SK-N-SH (cell line): ENCODE results near the gene PRXL2B. TPM values are rescaled to one million over a fixed set of nuclear protein-coding genes. Genes with fewer than 3 reads are reported as not detected.

Source experiments
- CTCF ChIA-PET: fragments of 300-600, 350-600 bp; formaldehyde crosslinking; extraction: SDS; loops from one replicate; lab custom pipeline; 2021; lab: Yijun Ruan, JAX
- POLR2A ChIA-PET: fragments of 350-600 bp; sonication (Branson Sonifier 250); formaldehyde crosslinking; extraction: SDS; loops from one replicate; lab custom pipeline; 2020; ENCODE audit warnings: antibody characterized with exemption, inconsistent platforms; lab: Yijun Ruan, JAX
- DNase-seq: peaks from one replicate; pipeline ENCODE4 v3.0.0; 2012
- H2AFZ ChIP-seq: fragments of 200-600 bp; sonication (generic); 2 replicates; pipeline ENCODE4 v1.8.1; 2016; ENCODE audit warnings: antibody characterized with exemption, mild to moderate bottlenecking, low read depth
- H3F3A ChIP-seq: fragments of 200-600 bp; sonication (generic); replicated peaks from 2 replicates; pipeline ENCODE3; 2016; ENCODE audit warnings: antibody characterized with exemption, mild to moderate bottlenecking; ENCODE audit not compliant: insufficient read depth
- H3K27ac ChIP-seq, 2 experiments: fragments of 200-500 bp in 1 of 2; fragments of 200-600 bp in 1 of 2; sonication (Bioruptor generic) in 1 of 2; sonication (generic), shearing (Covaris generic) in 1 of 2; 2 replicates each; pipeline versions ENCODE4 v1.5.1 to v1.6.1; 2014 to 2016; ENCODE audit warnings: low read depth in 2 of 2, inconsistent platforms in 1 of 2, low read length in 1 of 2, mild to moderate bottlenecking in 1 of 2, mixed read lengths in 1 of 2
- H3K27me3 ChIP-seq: fragments of 200-600 bp; sonication (generic), shearing (Covaris generic); 2 replicates; pipeline ENCODE4 v1.6.1; 2016; ENCODE audit warnings: mixed run types; ENCODE audit not compliant: insufficient read depth
- H3K36me3 ChIP-seq, 2 experiments: fragments of 200-500 bp in 1 of 2; fragments of 200-600 bp in 1 of 2; sonication (Bioruptor generic) in 1 of 2; sonication (generic) in 1 of 2; replicated peaks in 1 of 2; 2 replicates each; pipeline versions ENCODE3 to v1.5.1; 2014 to 2016; ENCODE audit warnings: low read length in 1 of 2, mild to moderate bottlenecking in 1 of 2; ENCODE audit not compliant: insufficient read depth in 2 of 2, control insufficient read depth in 1 of 2
- H3K4me1 ChIP-seq, 2 experiments: fragments of 200-500 bp in 1 of 2; fragments of 200-600 bp in 1 of 2; sonication (Bioruptor generic) in 1 of 2; sonication (generic), shearing (Covaris generic) in 1 of 2; 2 replicates each; pipeline versions ENCODE4 v1.5.1 to v1.6.1; 2014 to 2016; ENCODE audit warnings: low read depth in 1 of 2, low read length in 1 of 2, mixed run types in 1 of 2; ENCODE audit not compliant: insufficient read depth in 2 of 2, control insufficient read depth in 1 of 2
- H3K4me2 ChIP-seq: fragments of 200-600 bp; sonication (generic), shearing (Covaris generic); 2 replicates; pipeline ENCODE4 v1.6.1; 2017; ENCODE audit warnings: mixed run types
- H3K4me3 ChIP-seq, 2 experiments: fragments of 200-500 bp in 1 of 2; fragments of 200-600 bp in 1 of 2; sonication (Bioruptor generic) in 1 of 2; sonication (generic), shearing (Covaris generic) in 1 of 2; 2 replicates each; pipeline versions ENCODE4 v1.5.1 to v1.8.1; 2014 to 2016; ENCODE audit warnings: low read depth in 2 of 2, inconsistent platforms in 1 of 2, low read length in 1 of 2, mild to moderate bottlenecking in 1 of 2, mixed read lengths in 1 of 2, moderate library complexity in 1 of 2
- H3K79me2 ChIP-seq: fragments of 200-600 bp; sonication (generic); 2 replicates; pipeline ENCODE4 v1.8.1; 2017; ENCODE audit warnings: mild to moderate bottlenecking; ENCODE audit not compliant: insufficient read depth
- H3K9ac ChIP-seq: fragments of 200-600 bp; sonication (generic); 2 replicates; pipeline ENCODE4 v1.6.1; 2017; ENCODE audit warnings: mixed run types
- H3K9me2 ChIP-seq: fragments of 200-600 bp; sonication (generic); 2 replicates; pipeline ENCODE4 v1.6.1; 2017; ENCODE audit warnings: mixed run types
- H3K9me3 ChIP-seq: fragments of 200-600 bp; sonication (generic); 2 replicates; pipeline ENCODE4 v1.6.1; 2017; ENCODE audit warnings: mixed run types, mild to moderate bottlenecking, moderate library complexity
- H4K20me1 ChIP-seq: fragments of 200-600 bp; sonication (generic); 2 replicates; pipeline ENCODE4 v1.6.1; 2017; ENCODE audit warnings: mild to moderate bottlenecking, mixed run types; ENCODE audit not compliant: insufficient read depth
- CHD2 ChIP-seq: fragments of 150-350 bp; IDR thresholded peaks from 2 replicates; pipeline ENCODE4 v1.6.1; 2018; ENCODE audit warnings: low read length; ENCODE audit not compliant: partially characterized antibody
- EP300 ChIP-seq, 2 experiments: IDR thresholded peaks; 2 replicates each; pipeline versions ENCODE4 v1.4.0 to v1.6.1; 2012; ENCODE audit warnings: borderline replicate concordance in 1 of 2, low read depth in 1 of 2, low read length in 1 of 2
- EZH2phosphoT487 ChIP-seq: fragments of 200-600 bp; sonication (generic); IDR thresholded peaks from 2 replicates; pipeline ENCODE4 v1.6.1; 2017; ENCODE audit warnings: low read depth, mixed run types, mild to moderate bottlenecking, antibody characterized with exemption, moderate library complexity, borderline replicate concordance
- FOSL2 ChIP-seq: IDR thresholded peaks from 2 replicates; pipeline ENCODE4 v1.4.0; 2012; ENCODE audit warnings: low read depth, mild to moderate bottlenecking, moderate library complexity, borderline replicate concordance
- FOXJ3 ChIP-seq: sonication (generic); formaldehyde crosslinking; IDR thresholded peaks from 2 replicates; pipeline ENCODE4 v1.5.1; 2020; ENCODE audit warnings: mild to moderate bottlenecking, missing genetic modification reagents
- GABPA ChIP-seq: IDR thresholded peaks from 2 replicates; pipeline ENCODE4 v1.4.0; 2012; ENCODE audit warnings: low read depth, mild to moderate bottlenecking
- GATA2 ChIP-seq: sonication (generic); formaldehyde crosslinking; IDR thresholded peaks from 2 replicates; pipeline ENCODE4 v1.5.0; 2020; ENCODE audit warnings: mild to moderate bottlenecking, missing genetic modification reagents
- JUND ChIP-seq: IDR thresholded peaks from 2 replicates; pipeline ENCODE4 v1.4.0; 2012
- MEF2A ChIP-seq: IDR thresholded peaks from 2 replicates; pipeline ENCODE4 v1.4.0; 2012; ENCODE audit warnings: low read depth, borderline replicate concordance
- NFIC ChIP-seq: IDR thresholded peaks from 2 replicates; pipeline ENCODE4 v1.4.0; 2012; ENCODE audit warnings: borderline replicate concordance
- POLR2AphosphoS5 ChIP-seq: IDR thresholded peaks from 2 replicates; pipeline ENCODE4 v1.6.1; 2012; ENCODE audit warnings: low read depth, low read length
- RAD21 ChIP-seq: IDR thresholded peaks from 2 replicates; pipeline ENCODE4 v1.6.1; 2012; ENCODE audit warnings: mild to moderate bottlenecking, low read length
- RFX5 ChIP-seq: IDR thresholded peaks from 2 replicates; pipeline ENCODE4 v1.6.1; 2012; ENCODE audit warnings: mild to moderate bottlenecking, improper control_type of control experiment, low read length
- RXRA ChIP-seq: IDR thresholded peaks from 2 replicates; pipeline ENCODE4 v1.4.0; 2012; ENCODE audit warnings: low read depth, mild to moderate bottlenecking, borderline replicate concordance
- SIN3A ChIP-seq: IDR thresholded peaks from 2 replicates; pipeline ENCODE4 v1.6.1; 2012; ENCODE audit warnings: low read depth, mild to moderate bottlenecking, low read length, moderate library complexity, borderline replicate concordance
- SMC3 ChIP-seq: IDR thresholded peaks from 2 replicates; pipeline ENCODE4 v1.6.1; 2012; ENCODE audit warnings: low read depth, low read length, improper control_type of control experiment
- TAF1 ChIP-seq: IDR thresholded peaks from 2 replicates; pipeline ENCODE4 v1.6.1; 2012; ENCODE audit warnings: low read depth, mild to moderate bottlenecking, low read length, moderate library complexity, borderline replicate concordance
- TCF12 ChIP-seq: IDR thresholded peaks from 2 replicates; pipeline ENCODE4 v1.4.0; 2012
- USF1 ChIP-seq: IDR thresholded peaks from 2 replicates; pipeline ENCODE4 v1.4.0; 2012; ENCODE audit warnings: low read depth, borderline replicate concordance
- USF2 ChIP-seq: fragments of 150-350 bp; IDR thresholded peaks from 2 replicates; pipeline ENCODE4 v1.6.1; 2017; ENCODE audit warnings: antibody characterized with exemption, low read length, low read depth, borderline replicate concordance
- YY1 ChIP-seq: IDR thresholded peaks from 2 replicates; pipeline ENCODE4 v1.4.0; 2012; ENCODE audit warnings: low read depth, mild to moderate bottlenecking
- WGBS: methylation state at CpG from one replicate; pipeline ENCODE4 v1.1.6; 2017; ENCODE audit warnings: low lambda C conversion rate; 5-methylcytosine and 5-hydroxymethylcytosine counted together
- polyA plus RNA-seq, 3 experiments: library from polyadenylated mRNA; depleted of rRNA; stranded (reverse); fragments of >200 nt; gene quantifications; 2 replicates each; pipeline ENCODE4 v1.2.3, GENCODE V29; 2012

PRXL2B gene
- polyA plus RNA-seq, 1 of the 3 experiments (the other 2 are of a cell fraction), result 33.7 TPM

GRCh38 chr1:2606881-2607621 lies 20.5 kb downstream of the PRXL2B start:
- ChIA-PET POLR2A (no interaction called here), CTCF (no interaction called here)
- Histone ChIP-seq H2AFZ (no peak overlapping the region), H3K4me2 (no peak overlapping the region), H3K9me3 (no peaks in the 10 kb centered on the region), H3K9ac (no peak overlapping the region), H4K20me1 (no peaks in the 10 kb centered on the region), H3K4me3 (no peak overlapping the region), H3K27me3 (no peaks in the 10 kb centered on the region), H3K79me2 (no peaks in the 10 kb centered on the region), H3K36me3 (no peaks in the 10 kb centered on the region), H3F3A (no peaks in the 10 kb centered on the region), H3K9me2 (no peaks in the 10 kb centered on the region), H3K4me1 (peaks cover 0 to 13% of the 10 kb centered on the region in 2 experiments; a peak in 1 of 4 replicates), H3K27ac (no peak overlapping the region)
- peak; percentile 22 for DNase-seq
- 83% methylated on average over 22 of the region's 36 CpGs for WGBS
- TF ChIP-seq FOXJ3 (CRISPR knock-in tag), result no peak
- no peak for TF ChIP-seq YY1
- no peak for TF ChIP-seq JUND
- no peak for TF ChIP-seq MEF2A
- no peak for TF ChIP-seq GATA2
- TF ChIP-seq FOSL2, result no peak
- TF ChIP-seq SMC3, result no peak
- TF ChIP-seq TCF12, result no peak
- no peak for TF ChIP-seq RAD21

- POLR2A ChIA-PET, result no interaction called here
- H3K27me3 ChIP-seq, result no peaks in the 10 kb centered on the region
- H4K20me1 ChIP-seq, result no peaks in the 10 kb centered on the region
- H3K4me3 ChIP-seq, result no peak overlapping the region
- no peak overlapping the region for H3K9ac ChIP-seq
- H3K4me1 ChIP-seq, result peaks cover 0 to 13% of the 10 kb centered on the region in 2 experiments; a peak in 1 of 4 replicates
- 71% methylated on average over 4 of the region's 13 CpGs for WGBS
- H3K9me2 ChIP-seq, result no peaks in the 10 kb centered on the region
- H3F3A ChIP-seq, result no peaks in the 10 kb centered on the region
- CTCF ChIA-PET, result no interaction called here
- no peak overlapping the region for H3K27ac ChIP-seq
- H3K9me3 ChIP-seq, result no peaks in the 10 kb centered on the region
- no peak for DNase-seq
- no peaks in the 10 kb centered on the region for H3K79me2 ChIP-seq
- no peaks in the 10 kb centered on the region for H3K36me3 ChIP-seq
- TF ChIP-seq SIN3A, result no peak
- no peak for TF ChIP-seq USF2
- TF ChIP-seq TAF1, result no peak
- no peak for TF ChIP-seq EZH2phosphoT487
- no peak for TF ChIP-seq NFIC
- no peak for TF ChIP-seq GABPA
- no peak for TF ChIP-seq RAD21
- TF ChIP-seq EP300 (IDR thresholded peaks at IDR 0.05; ENCODE audit: borderline replicate concordance in 1 of 2, low read depth in 1 of 2, low read length in 1 of 2), result no peak
- TF ChIP-seq YY1, result no peak
- TF ChIP-seq POLR2AphosphoS5, result no peak
- no peak for TF ChIP-seq RXRA
- no peak for TF ChIP-seq USF1
- TF ChIP-seq FOXJ3 (CRISPR knock-in tag), result no peak
- no peak for TF ChIP-seq JUND
- no peak for TF ChIP-seq CHD2
- TF ChIP-seq GATA2, result no peak
- no peak for TF ChIP-seq FOSL2
- no peak for TF ChIP-seq RFX5
- H3K4me2 ChIP-seq, result no peak overlapping the region
- H2AFZ ChIP-seq, result no peak overlapping the region
These were observed 21.1 kb downstream of the PRXL2B start for GRCh38 chr1:2607641-2608091.
